Placental pericyte (primary cell): ENCODE measurements around the gene SLCO1C1. TPM values are rescaled to one million over a fixed set of nuclear protein-coding genes. Genes with fewer than 3 reads are reported as not detected.

ENCODE experiments used
- total RNA-seq: library from RNA; depleted of rRNA; stranded (reverse); fragments of >200 nt; gene quantifications from 2 replicates; pipeline ENCODE4 v1.2.3, GENCODE V29; 2012

Gene SLCO1C1
- not detected in 2 replicates for total RNA-seq

DNA sequence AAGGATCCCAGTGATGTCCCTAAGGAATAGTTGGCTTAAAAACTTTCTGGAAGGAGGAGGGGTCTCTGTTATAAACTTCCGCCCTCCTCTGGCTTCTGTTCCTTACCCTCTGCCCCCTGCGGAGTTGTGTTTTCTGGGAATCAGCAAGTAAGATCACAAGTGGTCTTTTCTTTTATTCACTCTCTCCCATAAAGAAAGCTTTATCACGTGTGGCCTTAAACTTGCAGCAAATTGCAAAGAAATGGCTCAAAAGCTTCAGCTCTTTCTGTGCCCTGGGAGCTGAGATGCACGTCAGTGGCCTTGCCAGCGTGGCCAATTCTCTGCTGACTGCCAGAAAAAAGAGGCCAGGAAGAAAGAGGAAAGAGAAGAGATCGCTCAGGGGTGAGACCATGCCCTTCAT lies at the start of gene SLCO1C1:
Gene SLCO1C1, plus strand, starts transcription at position 101 of the 400 bp plus-strand sequence. CDS start 4,245 bp downstream, outside the sequence.

Other genes starting within 250 kb of the SLCO1C1 start
- not detected in 2 replicates for gene SLCO1B3, start 115.4 kb downstream of the SLCO1C1 start, total RNA-seq